Left renal pelvis (tissue), 4 donors: ENCODE data around the gene CAMK2B. TPM values are rescaled to one million over a fixed set of nuclear protein-coding genes. Genes with fewer than 3 reads are reported as not detected.

ENCODE experiments used
- DNase-seq, 4 donors: peaks; one replicate each; pipeline ENCODE4 v3.0.0-alpha.2; 2013; ENCODE audit warnings: low read depth in 4 of 4, low spot score in 3 of 4
- polyA plus RNA-seq, 4 donors: library from polyadenylated mRNA; unstranded; fragments of 120-200 nt; gene quantifications; one replicate each; pipeline ENCODE4 v1.2.1, GENCODE V29; 2013; ENCODE audit not compliant: insufficient read length in 4 of 4

The CAMK2B gene
- polyA plus RNA-seq, 4 donors: 1.6 to 3.2 (median 2.9) TPM

DNA sequence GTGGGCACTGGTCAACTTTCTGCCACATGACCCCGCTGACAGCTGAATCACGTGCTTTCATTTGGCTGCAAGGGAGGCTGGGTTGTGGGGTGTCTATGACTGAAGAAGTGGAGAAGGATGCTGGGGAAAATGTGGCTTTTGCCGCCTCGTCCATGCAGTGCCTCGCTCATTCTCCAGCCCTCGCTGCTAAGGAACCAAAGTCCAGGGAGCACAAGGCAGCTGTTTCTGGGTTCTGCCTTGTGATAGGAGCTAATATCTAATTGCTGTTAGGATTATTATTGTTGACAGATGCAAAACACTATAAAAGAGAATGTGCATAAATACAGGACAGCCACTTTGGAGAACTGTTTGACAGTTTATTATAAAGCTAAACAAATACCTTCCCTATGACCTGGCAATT, 4.9 kb upstream of the CAMK2B start:
- DNase-seq: no peak

GRCh38 chr7:44329888-44330287, 4.5 kb upstream of the CAMK2B start:
- DNase-seq: no peak

- DNase-seq: no peak
Observed at GRCh38 chr7:44329081-44329480, 3.7 kb upstream of the CAMK2B start.

DNA sequence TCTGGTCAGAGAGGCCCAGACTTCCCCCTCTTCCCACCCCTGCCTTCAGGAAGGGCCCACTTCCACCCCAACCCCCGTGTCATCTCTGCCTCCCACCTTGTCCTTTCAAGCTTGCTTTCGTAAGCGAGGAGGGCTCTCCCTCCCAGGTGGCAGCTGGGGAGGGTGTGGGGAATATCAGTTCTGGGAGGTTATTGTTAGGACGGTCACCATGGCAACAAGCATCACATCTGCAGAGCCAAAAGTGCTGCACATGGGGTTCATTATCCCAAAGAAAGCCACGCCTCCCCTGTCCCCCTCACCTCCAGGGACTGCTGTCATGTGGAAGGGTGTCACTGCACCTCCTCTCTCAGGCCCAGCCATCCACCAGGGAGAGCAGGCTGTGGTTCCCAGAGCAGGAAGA, 2.6 kb upstream of the CAMK2B start:
- no peak for DNase-seq

DNA sequence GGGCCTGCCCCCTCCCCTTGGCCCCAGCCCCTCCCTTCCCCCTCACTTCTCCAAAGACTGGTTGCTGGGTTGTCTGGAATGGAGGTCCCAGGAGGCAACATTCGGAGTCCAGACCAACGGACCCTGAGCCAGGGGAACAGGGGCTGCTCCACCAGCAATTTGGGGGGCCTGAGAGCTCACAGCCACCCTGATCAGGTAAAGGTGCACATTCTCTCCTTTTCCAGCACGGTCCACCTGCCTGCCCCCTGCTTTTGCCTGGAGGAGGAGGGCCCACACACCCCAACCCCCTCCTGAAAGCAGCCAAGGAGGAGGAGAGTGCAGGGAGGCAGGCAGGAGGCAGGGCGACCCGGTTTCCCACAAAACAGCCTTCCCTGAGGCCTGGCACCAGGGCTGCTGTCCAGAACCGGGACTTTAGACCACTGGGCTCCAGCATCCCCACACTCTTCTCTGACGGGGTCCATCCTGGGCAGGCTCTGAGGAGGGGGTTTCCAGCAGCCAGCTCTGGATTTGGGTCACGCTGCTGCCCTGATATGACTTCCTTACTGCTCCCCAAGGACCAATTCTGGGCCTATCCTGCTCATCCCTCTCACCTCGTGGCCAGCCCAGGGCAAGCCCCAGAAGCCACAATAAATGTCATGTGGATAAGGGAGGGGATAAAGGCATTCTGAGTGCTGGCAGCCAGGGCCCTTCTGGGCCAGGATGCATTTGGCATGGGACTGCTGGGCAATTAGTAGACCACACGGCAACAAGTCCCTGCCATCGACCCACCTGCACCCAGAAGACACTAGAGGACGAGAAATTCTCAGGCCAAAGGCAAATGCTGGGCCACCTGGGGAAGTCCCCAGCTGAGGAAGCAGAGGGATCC, 1.1 kb upstream of the CAMK2B start:
- no peak for DNase-seq

DNA sequence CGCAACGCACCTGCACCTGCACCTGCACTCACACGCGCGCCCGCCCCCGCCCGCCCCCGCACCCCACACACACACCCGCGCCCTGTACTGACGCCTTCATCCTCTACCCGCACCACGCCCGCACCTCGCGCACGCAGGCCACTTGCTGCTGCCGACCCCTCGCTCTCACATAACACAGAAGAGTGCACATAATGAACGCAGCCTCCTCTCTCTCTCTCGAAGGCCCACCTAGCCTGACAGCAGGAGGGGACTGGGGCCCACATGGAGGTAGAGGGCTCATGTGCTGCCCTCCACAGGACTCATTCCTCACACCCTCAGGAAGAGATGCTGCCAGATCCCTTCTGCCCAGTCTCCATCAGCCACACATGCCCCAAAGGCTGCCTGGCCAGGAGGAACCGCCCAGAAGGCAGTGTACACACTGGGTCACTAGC, 432 bp upstream of the CAMK2B start:
- no peak for DNase-seq

DNA sequence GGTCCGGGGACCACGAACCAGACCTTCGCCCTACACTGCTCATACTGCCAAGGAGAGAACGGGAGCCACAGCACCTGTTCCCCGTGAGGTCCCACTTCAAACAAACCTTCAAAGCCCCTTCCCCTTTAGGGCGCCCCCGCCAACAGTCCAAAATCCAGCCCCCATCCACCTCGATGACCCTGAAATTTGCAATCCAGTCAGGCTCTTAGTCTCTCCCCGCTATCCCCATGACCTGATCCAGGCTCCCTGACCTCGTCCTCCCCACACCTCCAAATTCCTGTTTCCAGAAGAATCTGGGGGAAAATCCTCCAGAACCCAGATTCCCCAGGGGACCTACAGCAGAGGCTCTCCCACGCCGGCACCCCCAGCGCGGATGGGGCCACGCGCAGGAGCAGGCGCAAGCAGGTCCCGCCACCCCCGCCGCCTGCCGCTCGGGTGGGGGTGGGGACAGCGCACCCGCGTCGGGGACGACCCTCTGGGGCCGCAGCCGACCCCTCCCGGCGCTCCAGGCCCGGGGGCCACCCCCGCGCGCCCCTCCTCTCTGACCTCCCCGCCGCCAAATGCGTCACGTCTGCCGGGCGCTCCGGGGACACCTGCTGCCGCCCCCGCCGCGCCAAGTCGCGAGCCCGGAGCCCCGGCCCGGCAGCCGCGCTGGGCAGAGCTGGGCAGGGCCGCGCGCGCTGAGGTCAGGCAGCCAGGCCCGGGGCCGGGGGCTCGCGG, 753 bp downstream of the CAMK2B start:
- no peak for DNase-seq

- DNase-seq: no peak
Observed at GRCh38 chr7:44324204-44324480, 1.3 kb downstream of the CAMK2B start.

DNA sequence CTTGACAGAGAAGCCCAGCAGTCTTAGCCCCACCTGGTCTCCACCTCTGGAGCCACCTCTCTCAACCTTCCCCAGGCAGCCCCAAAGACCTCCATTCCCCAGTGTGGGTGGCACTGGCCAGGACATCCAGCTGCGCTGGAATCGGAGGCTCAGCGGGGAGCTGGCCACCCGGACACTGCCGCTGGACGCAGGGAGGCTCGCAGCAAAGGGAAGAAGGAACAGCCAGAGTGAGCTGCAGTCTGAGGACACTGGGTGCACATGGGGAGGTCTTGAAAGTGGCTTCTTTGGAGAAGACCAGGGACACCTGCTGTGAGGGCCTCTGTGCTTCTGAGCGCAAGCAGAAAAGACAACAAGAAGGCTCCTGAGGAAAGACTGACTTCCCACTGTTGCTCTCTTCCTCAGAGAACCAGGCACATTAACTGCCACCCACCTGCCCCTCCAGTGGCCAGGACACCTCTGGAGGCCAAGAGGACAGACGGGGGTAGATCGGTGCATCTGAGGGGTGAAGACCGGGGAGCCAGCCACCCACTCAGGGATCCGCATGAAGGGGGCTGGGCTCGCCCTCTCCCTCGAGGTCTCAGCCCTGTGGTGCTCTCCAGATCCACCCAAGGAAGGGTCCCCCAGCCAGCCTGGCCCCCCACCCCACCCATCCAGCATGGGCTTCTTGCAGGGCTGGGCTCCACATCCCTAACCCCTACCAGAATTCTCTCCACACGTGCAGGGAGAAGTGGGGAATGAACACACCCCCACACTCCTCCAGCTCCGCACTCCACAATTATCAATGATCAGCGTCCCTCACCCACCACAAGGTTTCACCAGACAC, 1.8 kb downstream of the CAMK2B start:
- DNase-seq: no peak

GRCh38 chr7:44322631-44323363, 2.6 kb downstream of the CAMK2B start:
- no peak for DNase-seq

DNA sequence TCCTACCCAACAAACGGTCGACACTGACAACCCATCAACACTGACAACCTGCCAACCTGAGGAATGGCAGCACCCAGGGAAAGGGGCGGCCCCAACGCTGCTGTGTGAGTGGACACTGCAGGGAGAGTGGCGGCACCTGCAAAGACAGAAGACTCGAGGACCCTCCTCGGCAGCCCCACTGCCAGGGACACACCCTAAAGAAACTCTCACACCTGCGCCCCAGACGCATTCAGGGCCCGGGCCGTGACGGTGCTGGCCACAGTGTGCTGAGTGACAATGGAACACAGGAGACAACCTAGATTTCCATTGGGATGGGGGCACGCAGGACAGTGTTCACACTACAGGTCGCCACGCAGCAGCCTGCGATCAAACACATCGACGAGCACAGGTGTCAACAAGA, 3.6 kb downstream of the CAMK2B start:
- DNase-seq: no peak

DNA sequence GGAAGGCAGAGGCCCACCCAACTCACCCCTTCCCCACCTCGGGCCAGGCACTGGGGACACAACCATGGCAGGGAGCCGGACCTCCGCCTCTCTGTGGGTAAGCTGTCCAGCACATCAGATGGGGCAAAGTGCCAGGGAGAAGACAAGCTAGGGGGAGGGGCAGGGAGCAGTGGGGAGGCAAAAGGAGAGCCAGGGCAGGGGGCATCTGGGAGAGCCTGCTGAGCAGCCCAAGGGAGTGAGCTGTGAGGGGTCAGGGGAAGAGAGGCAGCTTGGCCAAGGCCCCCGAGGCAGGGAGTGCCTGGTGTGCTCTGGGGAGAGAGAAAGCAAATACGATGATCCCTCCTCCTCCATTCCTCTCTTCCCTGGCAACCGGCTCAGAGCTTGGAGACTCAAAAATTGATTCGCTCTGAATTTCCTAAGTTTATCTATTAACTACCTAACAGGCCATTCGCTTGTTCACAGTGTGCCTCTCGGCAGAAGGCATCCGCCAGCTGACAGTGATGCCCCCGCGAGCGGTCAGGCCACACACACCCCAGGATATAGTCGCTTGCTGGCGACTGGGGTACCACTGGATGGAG, 4.5 kb downstream of the CAMK2B start:
- no peak for DNase-seq

- DNase-seq: no peak
Observed at GRCh38 chr7:44320141-44320540, 5.3 kb downstream of the CAMK2B start.

- no peak for DNase-seq
Observed at GRCh38 chr7:44318332-44318731, 7.1 kb downstream of the CAMK2B start.

- no peak for DNase-seq
Observed at GRCh38 chr7:44315301-44315903, 10.0 kb downstream of the CAMK2B start.

- DNase-seq: no peak
Observed at GRCh38 chr7:44313621-44314031, 11.8 kb downstream of the CAMK2B start.

DNA sequence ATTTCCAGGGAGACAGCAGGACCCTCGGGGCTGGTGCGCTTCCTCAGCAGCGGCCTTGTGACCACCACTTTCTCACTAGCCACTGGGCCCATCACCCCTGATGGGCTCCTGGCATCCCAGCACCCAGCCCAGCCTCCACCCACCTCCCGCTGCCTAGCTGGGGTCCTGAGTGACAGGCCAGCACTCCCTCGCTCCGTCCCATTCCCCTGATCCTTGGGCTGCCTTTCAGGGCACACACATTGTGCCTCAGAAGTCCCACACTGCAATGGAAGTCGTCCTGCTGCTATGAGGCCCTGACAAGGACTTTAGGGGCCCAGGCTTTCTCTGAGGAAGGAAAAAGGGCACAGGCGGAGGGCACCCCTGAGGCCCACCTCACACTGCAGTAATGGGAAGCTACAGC, 12.4 kb downstream of the CAMK2B start:
- DNase-seq: no peak

GRCh38 chr7:44311561-44312495, 13.6 kb downstream of the CAMK2B start:
- DNase-seq: no peak
